HG02885 (cell line): Measurements from ENCODE around the gene SLC35A2.
"Not testable (repeated sequence)": the region's sequence is repeated elsewhere in the genome, so short reads cannot be mapped to it uniquely, and the experiment has no call there.

ENCODE experiments used
- ATAC-seq: cut with Tn5 transposase; IDR thresholded peaks from one replicate; pipeline ENCODE4 v1.9.1; 2021; ENCODE audit warnings: mild to moderate bottlenecking; ENCODE audit not compliant: unreplicated experiment, poor library complexity

Gene SLC35A2

DNA sequence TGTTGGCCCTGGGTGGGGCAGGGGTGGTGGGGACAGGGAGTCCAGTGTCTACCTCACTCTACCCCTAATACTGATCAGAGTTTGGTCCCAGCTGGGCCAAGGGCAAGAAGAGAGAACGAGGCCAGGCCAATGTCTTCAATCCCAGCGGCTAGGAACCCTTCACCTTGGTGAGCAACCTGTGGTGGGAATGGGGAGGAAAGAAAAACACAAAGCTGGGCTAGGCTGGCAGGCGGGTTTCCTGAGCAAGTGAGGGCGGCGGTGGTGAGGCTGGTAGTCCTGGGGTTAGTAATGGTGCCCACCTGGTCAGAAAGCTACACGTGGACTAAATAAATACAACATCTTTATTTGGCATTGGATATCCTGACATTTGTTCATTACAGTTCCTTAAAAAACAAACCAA is 8.2 kb downstream of the SLC35A2 start:
- ATAC-seq: no peak

DNA sequence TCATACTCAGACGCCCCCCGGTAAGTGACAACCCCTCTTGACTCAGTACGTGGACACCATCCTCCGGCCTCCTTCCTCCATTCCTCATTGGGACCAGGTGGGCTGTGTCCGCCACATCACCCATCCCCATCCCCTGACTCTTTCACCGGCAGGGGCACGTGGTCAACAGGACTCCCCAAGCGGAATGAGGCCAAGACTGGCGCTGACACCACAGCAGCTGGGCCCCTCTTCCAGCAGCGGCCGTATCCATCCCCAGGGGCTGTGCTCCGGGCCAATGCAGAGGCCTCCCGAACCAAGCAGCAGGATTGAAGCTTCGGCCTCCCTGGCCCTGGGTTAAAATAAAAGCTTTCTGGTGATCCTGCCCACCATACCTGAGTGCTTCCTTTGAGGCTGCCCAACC is 8.7 kb downstream of the SLC35A2 start:
- ATAC-seq: no peak

DNA sequence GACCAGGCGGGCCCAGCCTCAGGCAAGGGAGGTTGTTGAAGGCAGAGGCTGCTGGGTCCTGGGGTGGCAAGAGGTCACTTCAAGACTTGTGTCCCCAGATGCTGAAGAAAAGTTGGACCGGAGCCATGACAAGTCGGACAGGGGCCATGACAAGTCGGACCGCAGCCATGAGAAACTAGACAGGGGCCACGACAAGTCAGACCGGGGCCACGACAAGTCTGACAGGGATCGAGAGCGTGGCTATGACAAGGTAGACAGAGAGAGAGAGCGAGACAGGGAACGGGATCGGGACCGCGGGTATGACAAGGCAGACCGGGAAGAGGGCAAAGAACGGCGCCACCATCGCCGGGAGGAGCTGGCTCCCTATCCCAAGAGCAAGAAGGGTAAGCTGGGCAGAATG is 9.3 kb downstream of the SLC35A2 start:
- ATAC-seq: no peak

DNA sequence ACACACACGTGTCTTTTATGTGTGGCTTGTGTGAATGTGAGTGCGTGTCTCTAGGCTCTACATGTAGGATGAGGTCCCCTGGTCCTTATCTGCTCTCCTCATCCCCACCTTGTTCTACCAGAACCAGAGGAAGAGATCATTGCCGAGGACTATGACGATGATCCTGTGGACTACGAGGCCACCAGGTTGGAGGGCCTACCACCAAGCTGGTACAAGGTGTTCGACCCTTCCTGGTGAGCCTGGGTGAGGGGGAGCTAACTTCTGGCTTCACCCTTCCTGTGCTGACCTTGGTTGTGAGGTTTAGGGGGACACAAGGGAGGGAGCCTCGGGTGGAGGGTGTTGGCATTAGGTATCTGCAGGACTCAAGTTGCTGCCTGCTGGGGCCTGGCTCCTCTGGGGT is 10.4 kb downstream of the SLC35A2 start:
- no peak for ATAC-seq

DNA sequence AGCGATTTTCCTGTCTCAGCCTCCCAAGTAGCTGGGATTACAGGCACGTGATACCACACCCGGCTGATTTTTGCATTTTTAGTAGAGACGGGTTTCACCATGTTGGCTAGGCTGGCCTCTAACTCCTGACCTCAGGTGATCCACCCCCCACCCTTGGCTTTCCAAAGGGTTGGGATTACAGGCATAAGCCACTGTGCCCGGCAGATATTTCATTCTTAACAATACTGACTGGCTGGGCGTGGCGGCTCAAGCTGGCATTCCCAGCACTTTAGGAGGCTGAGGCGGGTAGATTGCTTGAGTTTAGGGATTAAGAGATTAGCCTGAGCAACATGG is 12.4 kb downstream of the SLC35A2 start:
- ATAC-seq: no peak

DNA sequence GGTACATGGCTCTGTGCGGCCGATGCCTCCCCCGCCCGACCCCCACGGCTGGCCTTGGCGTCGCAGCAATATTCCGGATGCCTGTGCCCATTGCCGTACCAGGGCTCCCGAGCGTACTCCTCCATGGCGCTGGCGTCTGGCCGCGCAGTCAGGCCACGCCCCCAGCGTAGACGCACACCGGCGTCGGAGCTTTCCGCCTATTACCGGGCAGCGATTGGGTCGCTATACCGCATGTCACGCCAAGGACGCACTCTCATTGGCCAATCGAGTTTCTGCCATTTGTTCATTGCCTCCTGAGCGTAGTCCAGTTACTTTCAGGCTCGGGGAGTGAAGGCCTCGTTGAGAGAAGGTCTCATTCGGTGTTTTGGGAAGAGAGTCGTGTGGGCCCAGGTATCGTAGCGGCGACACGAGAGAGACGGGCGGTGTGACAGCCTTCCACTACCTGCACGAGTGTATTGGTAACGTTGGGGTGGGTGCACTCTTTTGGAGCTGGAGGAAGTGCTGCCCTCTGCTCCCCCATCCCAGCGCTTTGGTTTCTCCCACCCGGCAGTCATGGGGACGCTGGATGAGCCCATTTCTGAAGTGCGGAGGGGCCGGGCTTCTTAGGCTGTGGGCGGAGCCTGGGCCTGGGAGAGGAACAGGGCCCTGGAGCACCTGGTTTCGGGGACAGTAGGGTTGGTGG is 13.7 kb downstream of the SLC35A2 start, which contains the start of the genes PQBP1 and TIMM17B:
Gene PQBP1, plus strand, starts transcription at position 306 of the 682 bp plus-strand sequence. CDS start 580 bp downstream, outside the sequence.
Gene TIMM17B, minus strand, starts transcription at position 144 of the 682 bp plus-strand sequence. Its CDS starts 19 bp downstream, at position 125.
- peak; percentile 86 for ATAC-seq

DNA sequence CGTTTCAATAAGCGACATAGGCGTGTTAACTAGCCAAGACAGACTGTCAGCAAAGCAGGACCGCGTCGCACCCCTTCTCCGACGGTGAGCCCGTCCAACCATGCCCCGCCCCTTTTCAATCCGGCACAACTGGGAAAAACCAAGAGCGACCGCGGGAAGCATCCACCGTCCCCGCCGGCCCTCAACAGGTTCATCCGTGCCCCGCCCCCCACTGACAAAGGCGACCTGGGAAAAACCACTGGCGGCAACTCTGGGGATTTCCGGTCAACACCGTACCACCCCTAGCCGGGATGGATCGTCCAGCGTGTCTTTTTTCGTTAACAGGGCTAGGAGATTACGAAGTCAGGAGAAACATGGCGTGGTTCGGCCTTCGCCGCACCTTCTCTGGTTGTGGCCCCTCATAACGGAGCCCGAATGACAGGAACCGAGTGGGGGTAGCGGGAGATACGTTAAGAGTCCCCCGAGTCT is 14.3 kb downstream of the SLC35A2 start:
- ATAC-seq: peak; percentile 8

DNA sequence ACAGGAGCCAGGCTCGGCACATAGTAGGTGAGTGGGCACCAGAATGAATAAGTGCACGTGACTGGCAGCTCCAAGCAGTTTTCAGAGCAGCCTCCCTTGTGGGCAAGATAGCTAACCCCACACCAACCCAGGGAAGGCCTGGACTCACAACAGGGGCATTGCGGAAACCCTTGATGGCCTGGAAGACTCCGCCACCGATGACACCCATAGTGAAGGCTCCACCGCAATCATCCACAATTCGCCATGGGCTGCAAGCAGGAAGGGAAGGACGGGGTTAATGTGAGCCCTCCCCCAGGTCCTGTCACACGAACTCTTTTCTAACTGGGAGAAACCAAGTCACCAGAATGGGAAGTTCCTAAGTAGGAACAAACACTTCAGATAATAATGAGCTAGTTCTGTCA is 14.8 kb downstream of the SLC35A2 start:
- ATAC-seq: no peak

DNA sequence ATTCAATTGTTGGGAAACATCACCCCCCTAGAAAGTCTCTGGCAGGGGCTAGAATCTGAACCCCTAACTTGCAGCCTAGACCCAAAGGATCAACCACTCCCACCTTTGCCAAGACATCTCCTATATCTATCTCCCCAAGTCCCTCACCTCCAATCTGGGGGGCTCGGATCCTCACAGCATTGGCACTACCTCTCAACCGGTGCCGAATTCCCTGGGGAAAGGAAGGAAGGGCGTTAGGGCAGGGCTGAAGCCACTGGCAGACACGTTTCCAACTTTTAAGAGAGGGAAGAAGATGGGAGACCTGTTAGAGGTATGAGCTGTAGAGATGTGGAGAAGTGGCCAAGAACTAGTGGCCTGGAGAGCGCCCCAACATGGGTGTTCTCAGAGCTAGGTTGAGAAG is 16.6 kb downstream of the SLC35A2 start:
- no peak for ATAC-seq

DNA sequence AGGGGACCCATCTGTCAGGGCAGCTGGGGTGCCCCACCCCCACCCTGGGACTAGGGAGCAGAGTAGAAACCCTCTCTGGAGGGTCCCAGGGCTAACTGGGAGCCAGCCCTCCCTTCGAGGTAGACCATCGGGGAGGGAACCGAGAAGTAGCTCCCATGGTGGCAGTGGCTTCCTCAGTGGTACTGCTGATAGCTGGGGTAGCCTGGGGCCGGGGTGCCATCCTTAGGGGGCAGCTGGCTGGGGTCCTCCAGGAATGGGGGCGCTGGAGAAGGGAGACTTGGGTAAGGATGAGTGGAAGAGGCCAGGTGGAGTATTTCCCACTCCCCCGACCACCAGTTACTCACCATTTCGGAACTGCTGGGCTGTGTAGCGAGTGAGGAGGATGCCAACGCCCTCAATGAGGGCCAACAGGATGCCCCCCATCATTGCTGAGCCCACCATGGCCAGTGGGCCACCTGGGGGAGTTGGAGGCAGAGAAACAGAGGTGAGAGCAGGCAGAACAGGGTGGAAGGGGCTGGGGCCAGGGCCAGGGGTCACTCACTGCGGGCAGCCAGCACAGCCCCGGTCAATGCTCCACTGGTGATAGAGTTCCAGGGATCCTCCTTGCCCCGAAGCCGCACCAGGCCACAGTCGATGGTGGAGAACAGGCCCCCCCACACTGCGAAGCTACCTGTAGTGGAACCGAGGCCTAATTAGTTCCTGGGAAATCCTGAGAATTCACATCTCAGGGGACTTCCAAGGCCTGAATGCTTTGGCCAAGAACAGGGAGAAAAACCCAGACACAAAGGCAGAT is 17.7 kb downstream of the SLC35A2 start:
- ATAC-seq: no peak

DNA sequence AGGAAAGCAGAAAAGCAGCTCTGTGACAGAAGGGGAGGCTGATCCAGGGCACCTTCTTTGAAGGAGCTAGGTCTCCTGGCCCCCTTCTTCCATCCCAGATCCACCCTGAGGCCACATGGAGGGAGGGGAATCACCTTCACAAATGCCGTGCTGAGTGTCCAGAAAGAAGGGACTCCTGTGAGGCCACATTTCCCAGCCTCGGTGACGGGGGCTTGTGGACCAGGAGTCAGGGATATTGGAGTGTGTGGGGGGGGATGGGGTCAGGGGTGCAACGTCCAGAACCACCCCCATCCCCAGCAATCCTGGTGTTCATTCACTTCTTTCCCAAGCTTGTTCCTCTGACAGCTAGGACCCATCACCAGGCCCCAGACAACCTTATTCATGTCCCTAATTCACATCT is 18.6 kb downstream of the SLC35A2 start:
- no peak for ATAC-seq

DNA sequence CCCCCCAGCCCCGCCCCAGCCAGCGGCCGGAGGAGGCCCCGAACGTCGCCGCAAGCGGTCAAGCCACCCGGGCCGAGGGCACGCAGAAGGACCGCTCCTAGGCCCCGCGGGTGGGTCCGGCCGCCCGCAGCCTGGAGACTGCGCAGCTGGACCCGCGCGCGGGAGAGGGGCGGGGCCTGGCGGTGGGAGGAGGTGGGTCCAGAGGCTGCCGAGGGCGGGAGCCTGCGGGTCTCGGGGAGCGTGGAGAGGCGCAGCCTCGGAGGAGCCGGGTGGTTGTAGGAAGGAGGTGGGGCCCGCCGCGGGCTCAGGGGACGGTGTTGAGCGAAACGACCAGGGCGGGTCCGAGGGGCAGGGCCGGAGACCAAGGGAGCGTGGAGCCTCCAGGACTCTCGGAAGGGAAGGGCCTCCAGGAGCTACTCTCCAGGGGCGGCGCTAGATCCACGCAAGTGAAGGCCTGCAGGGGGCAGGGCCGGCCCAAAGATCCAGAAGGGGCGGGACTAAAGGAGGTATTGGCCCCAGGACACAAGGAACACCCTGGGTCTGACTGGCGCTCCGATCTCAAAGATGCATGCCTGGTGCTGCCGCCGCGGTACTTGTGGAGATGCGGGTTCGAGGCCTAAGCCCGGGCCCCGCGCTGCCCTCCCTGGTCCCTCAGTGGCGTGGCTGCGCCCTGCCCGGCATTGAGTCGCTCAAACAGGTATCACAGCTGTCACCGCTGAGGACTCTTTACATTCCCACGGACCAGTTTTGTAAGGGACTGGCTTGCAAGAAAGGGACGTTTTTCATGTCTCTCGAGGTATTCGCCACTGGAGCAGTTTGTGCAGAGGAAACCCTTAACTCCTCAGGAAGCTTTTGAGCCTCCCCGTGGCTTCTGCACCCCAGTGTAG is 19.8 kb downstream of the SLC35A2 start:
- peak; percentile 76 for ATAC-seq

DNA sequence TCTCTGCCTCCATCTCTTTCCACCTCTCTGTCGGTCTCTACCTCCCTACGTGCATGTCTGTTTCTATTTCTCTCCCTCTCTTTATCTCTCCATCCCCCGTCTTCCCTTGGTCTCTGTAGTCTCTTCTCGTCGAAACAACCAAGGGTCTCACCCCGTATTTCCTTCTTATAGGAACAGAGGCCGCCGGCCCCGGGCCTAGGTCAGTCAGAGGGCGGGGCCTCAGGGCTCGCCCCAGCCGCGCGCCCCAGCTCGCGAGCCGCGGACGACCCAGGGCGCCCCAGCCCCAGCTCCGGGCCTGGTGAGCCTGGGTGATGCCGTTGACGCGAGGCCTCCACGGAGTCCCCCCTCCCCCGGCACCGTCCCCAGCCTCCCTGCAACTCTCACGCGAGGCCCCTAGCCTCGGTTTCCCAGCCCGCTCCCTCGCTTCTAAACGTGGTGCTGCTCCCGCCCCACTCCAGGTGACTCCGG is 20.5 kb downstream of the SLC35A2 start:
- peak; percentile 57 for ATAC-seq

DNA sequence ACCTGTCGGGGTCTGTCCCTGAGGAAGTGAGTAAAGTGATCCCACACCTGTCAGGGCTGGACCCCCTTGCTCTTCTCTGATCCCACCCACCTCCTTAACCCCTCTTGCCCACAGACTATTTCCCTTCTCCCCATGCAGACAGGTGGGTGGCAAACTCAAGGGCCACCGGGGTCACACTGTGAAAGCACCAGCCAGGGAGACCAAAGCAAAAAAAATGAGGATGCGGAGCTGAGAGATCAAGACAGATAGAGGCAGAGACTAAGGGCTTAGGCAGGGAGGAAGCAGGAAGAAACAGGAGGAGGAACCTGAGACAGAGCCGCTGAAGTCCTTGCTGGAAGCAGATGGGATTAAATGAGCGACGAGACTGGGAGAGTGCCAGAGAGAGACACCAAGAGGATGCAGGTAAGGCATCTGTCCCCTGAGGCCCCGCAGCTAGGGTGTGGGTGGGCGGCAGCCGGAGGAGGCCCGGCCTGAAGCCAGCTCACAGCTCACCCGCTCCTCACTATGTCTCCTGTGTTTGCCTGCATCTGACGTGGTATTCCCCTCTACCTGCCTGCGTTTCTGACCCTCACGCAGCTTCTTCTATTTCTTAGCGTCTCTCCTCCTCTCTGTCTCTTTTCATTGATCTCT is 21.0 kb downstream of the SLC35A2 start:
- peak; percentile 15 for ATAC-seq

DNA sequence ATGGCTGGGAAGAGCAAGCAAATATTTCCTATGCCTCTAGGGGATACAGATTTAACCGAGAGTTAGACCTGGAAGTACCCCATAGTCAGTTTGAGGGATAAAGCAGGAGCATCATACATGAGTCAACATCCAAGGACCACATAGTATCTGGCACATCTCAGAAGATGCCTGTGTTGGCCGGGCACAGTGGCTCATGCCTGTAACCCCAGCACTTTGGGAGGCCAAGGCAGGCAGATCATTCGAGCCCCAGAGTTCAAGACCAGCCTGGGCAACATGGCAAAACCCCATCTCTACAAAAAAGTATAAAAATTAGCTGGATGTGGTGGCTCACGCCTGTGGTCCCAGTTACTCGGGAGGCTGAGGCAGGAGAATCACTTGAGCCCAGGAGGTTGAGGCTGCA is 24.9 kb downstream of the SLC35A2 start:
- ATAC-seq: not testable (repeated sequence)

DNA sequence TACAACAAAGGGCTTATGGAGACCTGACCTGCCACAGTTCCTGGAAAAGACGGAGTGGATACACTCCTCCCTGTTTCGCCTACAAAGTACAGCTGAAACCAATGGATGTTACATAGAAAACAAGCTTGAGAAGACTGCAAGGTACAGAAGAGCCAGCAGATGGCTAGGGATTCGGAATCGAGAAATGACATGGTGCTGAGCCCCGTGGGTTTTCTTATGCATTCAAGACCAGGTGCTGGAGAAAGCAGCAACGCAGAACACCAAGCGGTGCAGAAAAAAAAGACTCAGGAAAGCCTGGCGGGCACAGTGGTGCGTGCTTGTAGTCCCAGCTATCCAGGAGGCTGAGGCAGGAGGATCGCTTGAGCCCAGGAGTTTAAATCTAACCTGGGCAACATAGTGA is 27.7 kb downstream of the SLC35A2 start:
- no peak for ATAC-seq

DNA sequence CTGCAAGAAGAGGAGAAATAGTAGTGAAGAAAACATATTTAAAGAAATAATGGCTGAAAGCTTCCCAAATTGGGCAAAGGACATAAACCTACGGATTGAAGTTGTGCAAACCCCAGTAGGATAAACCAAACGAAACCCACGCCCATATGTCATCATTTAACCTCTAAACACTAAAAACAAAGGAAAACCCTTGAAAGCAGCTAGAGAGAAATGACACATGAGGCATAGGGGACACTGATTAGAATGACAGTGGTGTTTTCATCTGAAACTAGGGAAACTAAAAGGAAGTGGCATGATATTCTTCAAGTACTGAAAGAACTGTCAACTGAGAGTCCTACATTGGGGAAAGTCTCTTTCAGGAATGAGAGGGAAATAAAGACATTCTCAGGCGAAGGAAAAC is 34.5 kb downstream of the SLC35A2 start:
- not testable (repeated sequence) for ATAC-seq

DNA sequence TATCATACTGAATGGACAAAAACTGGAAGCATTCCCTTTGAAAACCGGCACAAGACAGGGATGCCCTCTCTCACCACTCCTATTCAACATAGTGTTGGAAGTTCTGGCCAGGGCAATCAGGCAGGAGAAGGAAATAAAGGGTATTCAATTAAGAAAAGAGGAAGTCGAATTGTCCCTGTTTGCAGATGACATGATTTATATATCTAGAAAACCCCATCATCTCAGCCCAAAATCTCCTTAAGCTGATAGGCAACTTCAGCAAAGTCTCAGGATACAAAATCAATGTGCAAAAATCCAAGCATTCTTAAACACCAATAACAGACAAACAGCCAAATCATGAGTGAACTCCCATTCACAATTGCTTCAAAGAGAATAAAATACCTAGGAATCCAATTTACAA is 39.4 kb downstream of the SLC35A2 start:
- ATAC-seq: not testable (repeated sequence)

DNA sequence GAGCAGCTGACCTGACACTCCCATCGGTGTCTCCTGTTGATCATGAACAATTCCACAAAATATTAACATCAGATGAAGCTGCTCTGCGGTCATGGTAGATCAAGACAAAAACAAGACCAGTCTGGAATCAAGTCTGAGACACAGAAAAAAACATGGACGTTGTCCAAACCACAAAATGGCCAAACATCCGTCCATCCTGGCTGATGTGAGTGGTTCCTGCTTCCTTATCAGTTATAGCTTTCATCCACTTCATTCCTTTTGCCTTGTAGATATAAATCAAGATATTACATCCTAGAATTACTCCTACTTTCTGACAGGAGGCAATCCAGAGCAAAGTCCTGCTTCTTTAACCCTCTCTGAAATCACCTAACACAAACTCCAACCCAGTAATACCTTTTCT is 47.2 kb downstream of the SLC35A2 start:
- no peak for ATAC-seq

DNA sequence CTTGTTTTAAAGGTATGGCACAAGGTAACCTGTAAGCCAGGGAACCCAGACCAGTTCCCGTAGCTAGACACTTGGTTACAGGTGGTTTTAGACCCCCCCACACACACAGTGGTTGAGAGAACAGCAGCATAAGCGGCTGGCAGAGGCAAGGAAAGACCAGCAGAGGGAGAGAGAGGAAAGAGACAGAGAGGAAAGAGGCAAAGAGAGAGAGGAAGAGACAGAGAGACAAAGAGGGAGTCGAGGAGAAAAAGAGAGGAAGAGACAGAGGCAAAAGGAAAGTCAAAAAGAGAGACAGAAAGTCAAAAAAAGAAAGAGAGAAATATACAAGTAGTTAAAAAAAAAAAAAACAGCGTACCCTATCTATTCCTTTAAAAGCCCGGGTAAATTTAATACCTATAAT is 56.5 kb downstream of the SLC35A2 start:
- no peak for ATAC-seq
